Stimulated activated CD8-positive, alpha-beta memory T cell treated with anti-CD3 and anti-CD28 coated beads, Interleukin-15, amount 100 ng/mL, for 1 hour (primary cell): Measurements from ENCODE around the gene PLCB2.

Experiments
- DNase-seq: peaks from one replicate; pipeline ENCODE4 v3.0.0-alpha.2; 2020; ENCODE audit warnings: low read depth

The PLCB2 gene

DNA sequence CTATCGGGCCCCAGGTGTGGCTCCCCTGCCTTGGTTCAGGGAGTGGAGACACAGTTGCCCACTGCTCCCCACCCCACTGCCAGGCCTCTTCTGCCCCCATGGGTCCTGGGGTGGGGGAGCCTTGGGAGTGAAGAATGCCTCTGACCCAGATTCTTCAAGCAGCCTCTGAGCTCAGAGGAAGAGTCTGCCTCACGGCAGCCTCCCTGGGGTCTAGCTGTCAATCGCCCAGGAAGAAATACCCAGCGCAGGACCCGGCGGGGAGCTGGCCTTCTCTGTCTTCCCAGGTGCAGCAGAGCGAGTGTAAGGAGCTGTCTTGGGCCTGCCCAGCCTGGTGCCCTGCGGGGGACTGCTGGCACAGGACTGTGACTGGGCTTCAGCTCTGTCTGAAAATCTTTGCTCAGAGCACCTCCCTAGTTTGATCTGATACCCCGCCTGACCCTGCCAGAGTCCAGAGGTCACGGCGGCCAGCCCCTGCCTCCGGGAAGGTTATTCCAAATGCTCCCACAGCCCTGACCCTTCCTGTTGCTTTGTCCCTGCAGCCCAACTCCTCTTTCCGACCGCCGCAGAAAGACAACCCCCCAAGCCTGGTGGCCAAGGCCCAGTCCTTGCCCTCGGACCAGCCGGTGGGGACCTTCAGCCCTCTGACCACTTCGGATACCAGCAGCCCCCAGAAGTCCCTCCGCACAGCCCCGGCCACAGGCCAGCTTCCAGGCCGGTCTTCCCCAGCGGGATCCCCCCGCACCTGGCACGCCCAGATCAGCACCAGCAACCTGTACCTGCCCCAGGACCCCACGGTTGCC, 35.9 kb downstream of the PLCB2 start:
- no peak for DNase-seq

DNA sequence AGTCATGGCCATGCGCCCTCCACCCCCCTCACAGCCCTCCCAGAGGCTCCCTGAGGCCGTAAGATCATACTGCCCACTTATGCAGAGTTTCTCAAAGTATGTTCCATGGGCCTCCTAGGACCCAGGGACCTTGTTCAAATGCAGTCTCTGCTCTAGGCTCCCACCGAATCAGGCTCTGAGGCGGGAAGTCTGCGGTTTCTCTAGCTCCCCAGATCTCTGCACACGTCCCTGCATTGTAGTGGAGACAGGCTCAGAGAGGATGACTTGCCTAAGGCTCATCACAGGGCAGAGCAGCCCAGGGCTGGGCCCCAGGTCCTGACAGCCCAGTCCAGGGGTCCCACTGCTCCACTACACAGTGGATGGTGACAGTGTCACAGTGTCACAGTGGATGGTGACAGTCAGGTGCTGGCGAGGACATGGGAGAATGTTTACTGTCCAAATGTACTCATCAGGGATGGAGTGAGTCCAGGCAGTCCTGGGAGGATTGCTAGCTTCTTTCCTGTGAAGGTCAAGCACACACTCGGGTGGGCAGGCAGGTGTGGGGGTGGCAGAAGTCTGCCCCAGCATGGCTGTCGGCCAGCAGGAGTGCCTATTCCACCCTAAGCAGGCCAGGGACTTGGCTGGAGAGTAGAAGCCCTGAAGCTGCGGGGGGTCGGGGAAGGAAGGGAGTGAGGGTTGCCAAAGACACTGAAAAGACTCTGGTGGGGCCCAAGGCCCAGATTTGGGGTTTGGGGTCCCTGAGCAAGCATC, 37.3 kb downstream of the PLCB2 start:
- no peak for DNase-seq

DNA sequence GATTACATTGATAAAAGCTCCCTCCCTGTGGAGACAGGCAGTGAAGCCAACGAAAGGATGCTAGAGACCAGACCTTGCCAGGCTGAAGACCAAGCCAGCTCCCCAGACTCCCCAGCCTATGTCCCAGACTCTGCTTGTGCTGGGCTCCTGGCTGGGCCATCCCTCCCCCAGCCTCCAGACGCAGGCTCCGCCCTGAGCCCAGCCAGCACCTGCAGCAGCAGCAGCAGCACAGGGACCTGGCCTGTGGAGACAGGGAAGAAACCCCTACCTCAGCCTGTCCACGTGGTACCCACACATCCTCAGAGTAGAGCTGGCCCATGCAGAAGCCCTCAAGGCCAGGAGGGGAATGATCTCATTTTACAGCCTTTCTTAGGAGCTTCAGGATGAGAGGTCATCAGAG, 38.1 kb downstream of the PLCB2 start:
- DNase-seq = no peak

DNA sequence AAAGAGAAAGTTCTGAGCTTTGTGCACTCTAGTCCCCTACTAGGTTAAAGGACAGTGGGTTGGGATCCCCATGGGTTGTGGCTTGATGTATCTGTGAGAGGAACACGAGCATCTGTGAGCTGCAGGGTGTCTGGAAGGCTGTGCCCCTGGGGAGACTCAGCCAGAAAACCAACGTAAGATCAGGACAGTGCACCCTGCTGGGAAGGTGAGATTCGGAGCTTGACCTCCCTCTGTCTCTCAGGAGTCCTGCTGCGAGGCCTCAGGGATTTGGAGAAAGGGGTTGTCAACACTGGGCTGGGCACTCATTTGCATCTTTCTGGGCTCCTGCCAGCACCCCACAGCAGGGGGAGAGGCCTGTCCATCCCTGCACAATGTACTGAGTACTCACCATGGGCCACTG, 40.1 kb downstream of the PLCB2 start:
- no peak for DNase-seq

DNA sequence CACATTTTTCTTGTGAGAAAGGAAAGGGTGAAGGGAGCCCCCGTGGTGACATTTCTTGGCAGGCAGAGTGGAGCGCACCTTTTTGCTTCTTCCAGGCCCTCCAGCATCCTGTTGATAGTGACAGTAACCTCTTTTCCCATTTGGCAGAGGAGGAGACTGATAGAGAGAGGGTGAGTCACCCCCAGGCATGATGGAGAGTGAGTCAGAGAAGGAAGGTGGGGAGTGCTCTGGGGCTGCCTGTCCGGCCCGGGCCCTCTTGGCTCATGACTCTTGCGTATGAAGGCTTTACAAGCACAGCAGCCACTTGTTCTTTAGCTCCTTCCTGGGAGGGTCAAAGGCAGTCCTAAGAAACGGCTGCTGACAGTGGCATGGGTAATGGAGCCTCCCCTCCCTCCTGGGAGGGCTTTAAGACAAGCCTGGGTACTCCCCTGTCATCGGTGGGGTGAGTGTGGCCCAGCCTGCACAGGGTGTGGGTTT, 40.9 kb downstream of the PLCB2 start:
- DNase-seq = no peak

DNA sequence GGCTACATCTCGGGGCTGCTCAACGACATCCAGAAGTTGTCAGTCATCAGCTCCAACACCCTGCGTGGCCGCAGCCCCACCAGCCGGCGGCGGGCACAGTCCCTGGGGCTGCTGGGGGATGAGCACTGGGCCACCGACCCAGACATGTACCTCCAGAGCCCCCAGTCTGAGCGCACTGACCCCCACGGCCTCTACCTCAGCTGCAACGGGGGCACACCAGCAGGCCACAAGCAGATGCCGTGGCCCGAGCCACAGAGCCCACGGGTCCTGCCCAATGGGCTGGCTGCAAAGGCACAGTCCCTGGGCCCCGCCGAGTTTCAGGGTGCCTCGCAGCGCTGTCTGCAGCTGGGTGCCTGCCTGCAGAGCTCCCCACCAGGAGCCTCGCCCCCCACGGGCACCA, 41.9 kb downstream of the PLCB2 start:
- DNase-seq = no peak

DNA sequence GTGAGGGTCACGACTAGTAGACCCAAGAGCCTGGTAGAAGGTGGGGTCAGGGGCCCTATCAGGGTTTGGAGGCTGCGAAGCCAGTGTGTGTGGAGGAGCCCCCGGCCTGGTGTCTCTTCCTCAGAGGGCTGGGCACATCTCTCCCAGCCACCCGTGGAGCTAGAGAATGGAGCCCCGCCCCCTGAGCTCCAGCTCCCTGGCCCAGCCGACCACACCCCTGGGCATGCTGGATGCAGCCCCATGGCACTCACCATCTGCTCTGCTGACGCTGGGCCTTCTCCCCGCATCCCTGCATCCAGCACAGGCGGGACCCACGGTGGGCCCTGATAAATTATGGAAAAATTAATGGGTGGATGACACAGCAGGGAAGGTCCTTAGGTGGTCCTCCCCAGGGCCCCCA, 42.4 kb downstream of the PLCB2 start:
- no peak for DNase-seq

DNA sequence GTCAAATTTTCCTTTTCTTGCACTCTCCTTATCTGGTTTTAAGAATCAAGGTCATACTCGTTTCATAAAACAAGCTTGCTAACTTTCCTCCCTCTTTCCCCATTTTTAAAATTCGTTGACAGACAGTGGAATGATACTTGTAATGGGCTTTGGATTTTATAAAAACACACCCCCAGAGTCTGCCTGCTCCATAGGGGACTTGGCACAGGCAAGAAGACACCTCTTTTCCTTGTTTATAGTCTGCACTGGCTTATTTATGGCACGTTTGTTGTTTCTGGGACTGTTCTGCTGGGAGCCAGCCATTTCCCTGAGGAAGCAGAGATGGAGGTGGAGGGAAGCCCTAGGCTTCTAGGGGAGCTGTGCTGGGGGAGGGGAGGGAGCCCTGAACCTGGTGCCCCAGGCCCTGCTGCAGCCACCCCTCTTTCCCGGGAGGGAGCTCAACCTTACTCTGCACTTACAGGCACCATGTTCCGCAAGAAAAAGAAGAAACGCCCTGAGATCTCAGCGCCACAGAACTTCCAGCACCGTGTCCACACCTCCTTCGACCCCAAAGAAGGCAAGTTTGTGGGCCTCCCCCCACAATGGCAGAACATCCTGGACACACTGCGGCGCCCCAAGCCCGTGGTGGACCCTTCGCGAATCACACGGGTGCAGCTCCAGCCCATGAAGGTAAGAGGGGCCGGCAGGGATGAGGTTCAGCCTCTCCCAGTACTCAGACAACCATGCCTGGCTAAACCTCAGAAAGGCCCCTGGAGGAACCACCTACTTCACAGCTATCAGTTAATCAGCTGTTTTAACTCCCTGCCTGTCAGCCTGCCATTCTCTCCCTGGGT, 43.2 kb downstream of the PLCB2 start:
- DNase-seq = no peak

DNA sequence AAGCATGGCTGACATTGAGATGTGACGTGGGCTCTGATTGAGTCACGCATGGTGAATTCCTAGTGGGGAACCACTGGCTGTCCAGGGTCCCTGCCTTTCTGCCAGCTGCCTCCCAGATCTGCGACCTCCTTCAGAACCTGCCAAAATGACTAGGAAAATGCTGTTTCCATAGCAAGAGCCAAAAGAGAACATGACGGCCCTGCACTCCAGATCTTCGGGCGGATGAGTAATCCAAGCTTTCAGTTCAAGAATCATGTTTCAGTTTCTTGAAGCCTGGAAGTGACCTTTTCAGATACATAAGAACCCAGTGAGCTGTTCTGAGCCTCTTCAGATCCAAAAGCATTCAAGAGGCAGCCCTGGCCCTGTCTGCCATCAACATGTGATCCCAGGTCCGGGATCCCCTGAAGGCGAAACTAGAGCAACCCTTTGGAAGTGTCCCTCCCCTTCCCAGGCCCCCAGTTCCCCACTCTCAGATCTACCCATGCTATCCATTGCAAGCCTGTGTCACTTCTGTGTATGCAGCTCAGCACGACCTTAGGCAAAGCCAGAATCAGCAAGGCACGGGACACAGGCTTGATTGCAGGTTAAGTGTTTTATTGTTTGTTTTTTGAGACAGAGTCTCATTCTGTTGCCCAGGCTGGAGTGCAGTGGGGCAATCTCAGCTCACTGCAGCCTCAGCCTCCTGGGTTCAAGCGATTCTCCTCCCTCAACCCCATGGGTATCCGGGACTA, 44.5 kb downstream of the PLCB2 start:
- DNase-seq = no peak

DNA sequence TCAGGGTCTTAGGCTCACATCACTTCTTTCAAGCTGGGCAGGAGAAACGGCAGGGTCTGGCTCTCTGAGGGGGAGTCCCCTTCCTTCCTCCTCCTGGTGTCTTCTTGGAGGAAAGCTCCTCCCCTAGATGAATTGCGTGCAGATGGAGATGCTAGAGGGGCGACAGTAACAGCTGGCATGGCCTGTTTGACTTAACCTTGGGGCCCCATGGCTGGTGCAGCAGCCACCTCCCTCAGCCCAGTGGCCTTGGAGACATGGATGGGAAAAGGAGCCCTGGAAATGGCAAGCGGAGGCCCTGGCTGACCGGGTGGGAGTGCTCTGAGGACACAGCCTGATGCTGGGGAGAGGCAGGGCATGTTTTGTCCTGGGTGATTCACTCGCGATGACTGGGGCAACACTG, 48.7 kb downstream of the PLCB2 start:
- DNase-seq = no peak

DNA sequence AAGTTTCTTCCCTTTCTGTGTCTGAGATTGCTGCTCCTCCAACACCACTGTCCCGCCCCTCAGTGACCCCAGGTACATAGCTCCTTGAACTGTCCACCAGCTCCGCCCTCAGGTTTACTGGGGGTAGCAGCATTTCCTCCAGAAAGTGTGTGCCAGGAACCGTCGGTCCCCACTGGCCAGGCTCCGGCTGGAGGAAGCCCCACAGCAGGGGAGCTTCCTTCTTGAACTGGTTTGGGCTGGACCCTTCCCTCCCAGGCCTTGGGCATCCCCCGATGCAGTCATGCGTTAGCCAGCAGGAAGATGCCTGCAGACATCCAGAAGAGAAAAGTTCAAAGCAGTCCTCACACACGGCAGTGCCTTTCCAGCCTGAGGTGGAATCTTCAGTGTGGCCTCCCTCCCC, 49.2 kb downstream of the PLCB2 start:
- no peak for DNase-seq

DNA sequence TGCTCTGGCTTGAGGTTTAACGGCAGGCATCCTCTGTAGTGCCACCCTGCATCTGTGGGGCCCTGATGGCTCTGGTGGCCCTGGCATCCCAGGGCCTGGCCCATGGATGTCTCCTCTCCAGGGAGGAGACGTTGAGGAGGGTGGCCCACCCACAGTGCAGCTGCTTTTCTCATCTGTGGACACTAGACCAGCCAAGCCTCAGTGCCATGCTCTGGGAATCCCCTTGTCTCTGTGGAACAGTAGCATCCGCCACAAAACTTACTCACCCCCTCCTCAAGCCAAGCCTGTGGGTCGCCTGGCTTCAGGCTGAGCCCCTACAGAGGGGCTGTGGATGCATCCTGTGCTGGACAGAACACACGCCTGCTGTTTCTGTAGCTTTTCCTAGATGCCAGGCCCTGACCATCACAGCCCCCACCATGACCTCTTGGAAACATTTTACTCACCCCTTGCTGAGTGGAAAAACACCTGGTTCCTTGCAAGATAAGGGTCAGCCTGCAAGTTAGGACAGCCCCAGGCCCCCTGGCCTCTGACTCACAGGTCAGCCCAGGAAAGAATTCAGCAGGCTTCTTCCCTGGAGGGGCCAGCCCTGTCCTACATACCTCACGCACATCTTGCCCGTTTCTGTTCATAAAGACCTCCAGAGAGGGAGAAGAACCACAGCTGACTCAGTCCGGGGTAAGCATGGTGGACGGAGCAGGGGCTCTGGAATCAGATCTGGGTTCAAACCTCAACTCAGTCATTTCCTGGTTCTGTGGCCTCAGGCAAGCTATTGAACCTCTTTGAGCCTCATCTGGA, 49.9 kb downstream of the PLCB2 start:
- DNase-seq = no peak

DNA sequence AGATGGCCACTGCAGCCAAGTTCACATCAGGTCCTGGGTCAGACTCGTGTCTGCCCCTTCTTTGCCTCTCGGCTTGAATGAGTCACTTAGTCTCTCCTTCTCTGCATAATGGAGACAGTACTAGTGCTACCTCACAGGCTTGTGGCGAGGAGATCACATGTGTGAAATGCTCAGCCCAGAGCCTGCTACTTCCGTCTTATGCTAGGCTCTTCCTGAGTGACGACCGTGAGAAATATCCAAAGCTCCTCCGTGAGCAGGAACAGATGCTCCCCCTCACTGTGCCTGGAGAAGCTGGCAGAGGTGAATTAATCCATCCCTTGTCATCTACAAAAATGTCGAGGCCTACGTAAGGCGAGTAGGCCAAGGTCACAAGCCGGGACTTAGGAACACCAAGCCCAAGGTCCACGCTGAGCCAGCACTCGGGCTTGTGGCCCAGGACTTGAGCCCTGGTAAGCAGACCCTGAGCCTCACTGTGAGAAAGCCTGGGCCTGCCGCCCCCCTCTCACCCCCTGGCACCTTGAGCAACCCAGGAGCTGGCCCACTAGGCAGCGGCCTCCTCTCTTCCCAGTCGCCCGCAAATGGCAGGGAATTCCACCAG, 51.0 kb downstream of the PLCB2 start:
- DNase-seq = no peak

DNA sequence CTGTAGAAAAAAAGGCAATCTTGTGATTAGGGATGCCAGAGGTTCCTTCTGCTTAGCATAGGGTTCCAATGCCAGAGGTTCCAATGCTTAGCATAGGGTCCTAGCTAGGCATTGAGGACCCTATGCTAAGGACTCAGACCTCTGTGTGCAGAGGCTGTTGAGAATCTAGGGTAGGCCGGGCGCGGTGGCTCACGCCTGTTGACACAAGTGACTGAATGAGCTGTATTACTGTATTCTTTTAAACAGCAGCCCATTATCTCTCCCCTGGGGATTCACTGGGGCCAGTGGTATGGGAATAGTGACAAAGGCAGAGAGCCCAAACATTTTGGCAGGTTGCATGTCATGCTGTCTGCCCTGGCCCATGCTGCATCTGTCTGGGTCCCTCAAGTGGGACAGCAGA, 52.7 kb downstream of the PLCB2 start:
- no peak for DNase-seq

DNA sequence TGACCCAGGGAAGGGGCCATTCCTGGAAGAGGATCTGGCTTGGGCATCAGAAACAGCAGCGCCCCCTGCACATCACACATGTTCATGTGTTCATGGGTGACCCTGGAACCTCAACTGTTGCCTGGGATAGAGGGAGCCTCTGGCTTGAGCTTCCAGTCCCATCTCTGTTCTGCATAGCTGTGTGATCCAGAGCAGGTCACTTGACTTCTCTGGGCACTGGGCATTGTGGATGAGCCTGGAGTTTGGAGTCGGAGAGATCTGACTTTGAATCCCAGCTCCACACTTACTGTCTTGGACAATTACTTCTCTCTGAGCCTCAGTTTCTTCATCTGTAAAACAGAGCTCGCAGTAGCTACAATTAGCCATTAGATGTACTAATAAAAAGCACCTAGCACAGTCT, 53.3 kb downstream of the PLCB2 start:
- no peak for DNase-seq

DNA sequence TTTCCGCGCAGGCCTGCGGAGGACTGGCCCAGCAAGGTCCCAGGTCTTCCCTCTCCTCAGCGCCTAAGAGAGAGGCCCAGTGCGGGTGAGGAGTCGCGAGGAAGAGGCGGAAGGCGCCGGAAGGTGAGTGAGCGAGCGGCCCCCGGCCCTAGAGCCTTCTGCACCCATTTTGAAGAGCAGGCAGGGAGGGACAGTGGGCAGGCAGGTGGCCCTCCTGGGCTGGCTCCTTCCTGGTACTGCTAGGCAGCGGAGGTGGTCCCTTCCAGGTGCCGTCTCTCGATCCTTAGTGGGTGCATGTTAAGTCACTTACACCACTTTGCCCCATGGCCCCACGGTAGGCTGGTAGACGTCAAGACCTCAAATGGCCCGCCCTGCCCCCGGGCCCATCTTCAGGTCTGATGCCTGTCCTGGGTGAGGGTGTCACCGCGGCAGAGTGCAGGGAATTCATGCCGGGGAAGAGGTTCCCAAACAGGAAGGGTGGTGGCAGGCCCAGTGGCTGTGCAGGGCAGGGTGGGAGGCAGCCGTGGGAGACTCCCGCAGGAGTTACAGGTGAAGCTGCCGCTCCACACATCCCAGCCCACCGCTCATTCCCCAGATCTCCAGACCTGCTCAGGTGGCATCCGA, 54.5 kb downstream of the PLCB2 start:
- no peak for DNase-seq

DNA sequence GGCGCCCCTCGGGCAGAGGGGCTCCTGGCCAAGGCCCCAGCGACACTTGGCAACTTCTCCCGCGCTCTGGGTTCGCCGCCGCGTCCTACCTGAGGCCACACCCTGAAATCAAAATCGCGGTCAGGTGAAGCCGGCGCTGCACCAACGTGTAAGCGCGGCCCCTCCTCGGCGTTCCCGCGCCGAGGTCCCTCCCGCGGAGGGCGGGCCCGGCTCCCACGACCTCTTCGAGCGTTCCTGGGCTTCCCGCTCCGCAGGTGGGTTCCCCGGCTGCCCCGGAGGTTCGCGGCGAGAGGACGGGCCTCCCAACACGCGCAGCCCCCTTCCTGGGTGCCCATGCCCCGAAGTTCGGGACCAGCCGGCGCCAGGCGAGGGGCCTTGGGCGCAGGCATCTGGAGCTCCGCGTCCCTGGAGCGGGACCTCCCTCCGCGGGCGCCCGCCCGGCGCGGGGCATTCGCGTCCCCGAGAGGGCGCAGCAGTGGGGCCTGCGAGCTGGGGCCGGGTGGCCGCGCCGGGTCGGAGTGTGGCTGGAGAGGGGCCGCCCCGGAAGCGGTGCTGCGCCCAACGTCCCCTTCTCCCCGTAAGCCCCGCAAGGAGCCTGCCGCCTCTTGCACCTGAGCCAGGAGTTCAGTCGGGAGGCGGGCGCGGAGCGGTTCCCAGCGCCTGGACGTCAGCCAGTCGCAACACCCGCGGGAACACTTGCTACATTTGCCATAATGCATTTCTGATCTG, 55.1 kb downstream of the PLCB2 start:
- DNase-seq = no peak

DNA sequence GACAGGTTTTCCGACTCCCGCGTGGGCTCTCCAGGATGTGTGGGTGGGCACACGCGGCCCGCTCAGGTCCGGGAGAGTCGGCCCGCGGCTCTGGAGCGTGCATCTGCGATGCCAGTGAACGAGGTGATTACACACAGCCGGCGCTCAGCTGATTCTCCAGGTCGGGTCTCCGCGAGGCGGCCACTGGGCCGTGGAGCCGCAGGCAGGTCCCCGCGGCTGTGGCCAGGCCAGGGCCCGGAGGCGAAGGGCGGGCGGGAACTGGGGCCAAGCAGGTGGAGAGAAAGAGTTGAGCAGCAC, 55.6 kb downstream of the PLCB2 start:
- DNase-seq = no peak

DNA sequence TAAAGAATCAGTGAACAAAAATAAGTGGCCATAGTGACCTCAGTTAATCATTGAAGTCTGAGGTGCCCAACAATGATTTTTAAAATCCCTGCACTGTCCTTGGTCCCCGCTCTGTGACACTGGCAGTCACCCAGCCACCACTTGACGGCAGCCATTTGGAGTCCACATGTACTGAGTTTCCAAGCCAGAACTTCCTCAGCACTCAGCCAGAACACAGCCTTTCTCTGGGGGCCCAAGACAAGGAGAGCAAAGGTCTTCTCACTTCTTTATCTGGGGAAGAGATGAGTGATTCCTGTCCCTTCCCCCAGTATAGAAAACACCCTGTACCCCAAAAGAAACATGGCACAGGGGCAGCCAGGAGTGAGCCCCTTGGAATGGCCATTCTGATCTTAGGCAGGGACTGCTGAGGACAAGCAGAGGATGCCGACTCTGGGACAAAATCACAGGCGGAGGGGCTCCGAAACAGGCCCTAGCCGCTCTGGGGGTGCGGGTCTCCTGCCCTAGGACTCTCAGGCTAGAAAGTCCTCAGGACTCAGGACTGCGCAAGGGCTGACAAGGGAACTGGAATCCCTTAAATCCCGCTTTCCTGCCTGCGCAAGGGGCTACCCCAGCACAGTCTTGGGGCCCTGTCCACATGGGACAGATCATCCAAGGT, 56.1 kb downstream of the PLCB2 start:
- no peak for DNase-seq
